GM18517 (cell line): ENCODE measurements around the gene RPS19BP1.

Experiments
- ATAC-seq: cut with Tn5 transposase; IDR thresholded peaks from one replicate; pipeline ENCODE4 v1.9.1; 2021; ENCODE audit warnings: mild to moderate bottlenecking, moderate library complexity; ENCODE audit not compliant: unreplicated experiment

RPS19BP1 gene

DNA sequence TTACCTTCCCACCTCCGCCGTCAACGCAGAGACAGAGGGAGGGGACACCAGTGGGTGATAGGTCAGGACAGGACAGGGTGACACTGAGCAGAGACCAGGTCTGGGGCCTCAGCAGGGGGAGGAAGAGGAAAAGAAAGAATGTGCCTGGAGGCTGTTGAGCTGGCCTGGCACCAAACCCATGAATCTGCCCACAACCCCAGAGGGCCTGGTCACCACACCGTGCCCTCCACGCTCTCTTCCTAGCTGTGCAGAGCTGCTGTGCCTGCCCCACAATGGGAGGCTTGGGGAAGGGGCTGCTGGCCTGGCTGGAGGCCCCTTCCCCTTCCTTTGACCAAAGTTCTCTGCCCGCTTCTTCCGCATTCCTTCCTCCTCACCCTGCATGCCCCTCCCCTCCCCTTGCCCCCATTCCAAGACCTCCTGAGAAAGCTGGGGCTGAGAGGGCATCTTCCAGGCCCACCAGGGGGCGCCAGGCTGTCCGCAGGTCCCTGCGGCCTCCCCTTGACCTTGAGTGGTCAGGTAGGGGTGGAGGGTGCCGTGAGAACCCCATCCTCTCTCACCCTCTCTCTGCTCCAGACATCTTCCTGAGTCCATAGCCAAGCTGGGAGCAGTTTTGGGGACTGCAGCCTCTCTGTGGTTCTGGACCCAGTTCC, 27.0 kb upstream of the RPS19BP1 start:
- no peak for ATAC-seq

GRCh38 chr22:39558950-39559349, 26.4 kb upstream of the RPS19BP1 start:
- ATAC-seq = no peak

- ATAC-seq = no peak
Observed at GRCh38 chr22:39558254-39558727, 25.7 kb upstream of the RPS19BP1 start.

DNA sequence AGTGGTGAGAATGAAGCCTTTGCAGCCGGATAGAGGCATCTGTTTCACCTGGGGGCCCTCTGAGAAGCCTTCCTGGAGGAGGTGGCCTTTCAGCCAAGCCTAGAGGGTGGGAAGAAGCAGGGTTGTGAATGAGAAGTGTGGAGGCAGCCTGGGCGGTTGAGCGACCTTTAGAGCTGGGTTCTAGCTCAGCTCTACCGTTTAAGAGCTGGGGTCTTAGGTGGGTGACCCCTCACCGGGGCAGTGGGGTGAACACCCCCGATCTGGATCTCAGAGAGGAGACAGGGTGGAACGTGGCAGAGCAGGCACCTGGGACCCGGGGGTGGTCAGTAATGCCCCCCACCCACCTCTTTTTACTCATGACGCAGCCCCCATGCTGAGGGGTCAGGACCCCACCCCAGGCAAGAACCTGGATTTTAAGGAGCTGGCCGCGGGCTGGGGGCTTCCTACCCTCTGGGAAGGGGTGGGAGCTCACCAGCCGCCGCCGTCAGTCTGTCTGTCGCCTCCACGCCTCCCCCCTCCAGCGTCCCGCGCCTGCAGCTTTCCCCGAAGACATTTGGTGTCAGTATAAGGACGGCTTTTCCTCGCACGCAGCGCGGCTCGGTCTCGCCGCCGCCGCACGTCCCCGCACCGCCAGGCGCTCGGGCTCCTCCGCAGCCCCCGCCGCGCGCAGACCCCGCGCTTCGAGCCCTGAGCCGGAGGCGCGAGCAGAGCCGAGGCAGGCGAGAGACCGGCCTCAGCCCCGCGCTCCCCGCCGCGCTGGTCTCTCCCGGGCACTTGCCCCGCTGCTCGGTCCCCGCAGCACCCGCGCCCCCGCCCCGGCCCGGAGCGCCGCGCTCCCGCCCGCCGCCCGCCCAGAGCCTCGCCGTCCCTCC, 24.7 kb upstream of the RPS19BP1 start:
- no peak for ATAC-seq

DNA sequence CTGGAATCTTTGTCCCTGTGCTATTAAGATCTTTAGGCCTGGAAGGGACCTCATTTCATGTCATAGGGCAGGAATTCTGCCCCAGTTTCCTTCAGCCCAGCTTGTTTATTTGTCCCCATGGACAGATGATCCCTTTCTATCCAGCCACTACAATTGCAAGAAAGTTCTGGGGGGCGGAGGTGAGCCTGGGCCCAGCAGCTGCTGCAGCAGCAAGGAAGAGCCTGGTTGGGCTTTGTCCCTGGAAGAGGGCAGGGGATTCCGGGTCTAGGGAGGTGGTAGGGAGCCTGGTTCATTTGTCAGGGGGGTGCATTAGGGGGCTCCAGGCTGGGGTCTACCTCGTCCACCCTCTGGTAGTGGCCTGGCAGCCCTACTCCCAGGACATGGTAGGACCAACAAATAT, 21.6 kb upstream of the RPS19BP1 start:
- ATAC-seq = no peak

DNA sequence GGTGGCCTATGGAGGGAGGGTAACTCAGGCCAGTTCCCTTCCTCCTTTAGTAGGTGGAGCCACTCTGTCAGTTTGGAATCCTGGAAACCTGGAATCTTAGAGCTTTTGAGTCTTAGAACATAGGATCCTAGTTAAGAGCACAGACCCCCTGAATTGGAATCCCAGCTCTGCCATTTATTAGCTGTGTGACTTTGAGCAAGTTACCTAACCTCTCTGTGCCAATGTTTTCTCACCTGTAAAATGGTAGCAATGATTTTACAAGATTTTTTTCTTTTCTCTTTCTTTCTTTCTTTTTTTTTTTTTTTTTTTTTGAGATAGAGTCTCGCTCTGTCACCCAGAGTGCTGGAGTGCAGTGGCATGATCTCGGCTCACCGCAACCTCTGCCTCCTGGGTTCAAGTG, 20.9 kb upstream of the RPS19BP1 start:
- no peak for ATAC-seq

DNA sequence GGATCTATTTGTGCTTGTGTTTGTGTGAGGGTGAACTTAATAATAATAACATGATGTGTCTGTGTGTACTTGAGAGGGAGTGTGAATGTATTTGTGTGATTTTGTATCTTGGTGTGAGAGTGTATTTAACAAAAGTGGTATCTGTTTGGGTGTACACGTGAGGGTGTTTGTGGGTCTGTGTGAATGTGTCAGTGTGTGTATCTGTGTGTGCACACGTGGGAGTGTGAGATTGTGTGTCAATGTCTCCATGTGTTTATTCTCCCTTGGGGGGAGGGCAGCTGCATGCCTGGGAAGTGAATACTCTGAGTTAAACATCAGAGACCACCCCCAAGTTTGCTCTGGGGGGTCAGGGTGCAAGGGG, 15.0 kb upstream of the RPS19BP1 start:
- no peak for ATAC-seq

DNA sequence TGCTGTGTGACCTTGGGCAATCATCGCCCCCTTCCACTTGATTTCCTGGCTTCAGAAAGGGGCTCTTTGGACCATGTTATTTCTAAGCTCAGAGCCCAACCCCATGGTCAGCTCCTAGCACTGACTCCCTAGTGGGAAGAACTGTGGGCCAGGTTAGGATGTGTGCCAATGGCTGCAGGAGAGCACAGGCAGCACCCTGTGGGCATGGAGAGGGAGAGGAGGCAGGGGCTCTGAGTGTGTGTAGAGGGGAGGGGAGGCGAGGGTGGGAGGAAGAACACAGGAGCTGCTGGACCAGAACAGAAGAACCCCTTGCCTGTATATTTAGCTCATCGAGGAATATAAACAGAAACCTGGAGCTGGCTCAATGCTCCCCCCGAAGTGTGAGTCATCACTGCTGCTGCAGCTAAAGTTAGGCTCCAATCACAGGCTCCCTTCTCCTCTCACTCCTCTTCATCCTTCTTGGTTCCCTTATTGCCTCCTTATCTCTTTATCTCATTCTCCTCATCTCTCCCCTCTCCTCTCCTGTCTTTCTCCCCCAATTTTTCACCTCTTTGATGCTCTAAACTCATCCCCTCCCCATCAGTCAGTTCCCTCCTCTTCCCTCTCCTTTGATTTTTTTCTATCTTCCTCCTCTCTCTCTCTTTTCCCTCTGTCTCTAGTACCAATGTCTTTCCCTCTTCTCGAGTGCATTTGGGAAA, 14.5 kb upstream of the RPS19BP1 start:
- ATAC-seq = no peak

- ATAC-seq = no peak
Observed at GRCh38 chr22:39545386-39546365, 13.1 kb upstream of the RPS19BP1 start.

GRCh38 chr22:39543095-39543494, 10.5 kb upstream of the RPS19BP1 start:
- no peak for ATAC-seq

GRCh38 chr22:39537975-39538374, 5.4 kb upstream of the RPS19BP1 start:
- no peak for ATAC-seq

GRCh38 chr22:39536711-39537110, 4.2 kb upstream of the RPS19BP1 start:
- ATAC-seq = no peak

DNA sequence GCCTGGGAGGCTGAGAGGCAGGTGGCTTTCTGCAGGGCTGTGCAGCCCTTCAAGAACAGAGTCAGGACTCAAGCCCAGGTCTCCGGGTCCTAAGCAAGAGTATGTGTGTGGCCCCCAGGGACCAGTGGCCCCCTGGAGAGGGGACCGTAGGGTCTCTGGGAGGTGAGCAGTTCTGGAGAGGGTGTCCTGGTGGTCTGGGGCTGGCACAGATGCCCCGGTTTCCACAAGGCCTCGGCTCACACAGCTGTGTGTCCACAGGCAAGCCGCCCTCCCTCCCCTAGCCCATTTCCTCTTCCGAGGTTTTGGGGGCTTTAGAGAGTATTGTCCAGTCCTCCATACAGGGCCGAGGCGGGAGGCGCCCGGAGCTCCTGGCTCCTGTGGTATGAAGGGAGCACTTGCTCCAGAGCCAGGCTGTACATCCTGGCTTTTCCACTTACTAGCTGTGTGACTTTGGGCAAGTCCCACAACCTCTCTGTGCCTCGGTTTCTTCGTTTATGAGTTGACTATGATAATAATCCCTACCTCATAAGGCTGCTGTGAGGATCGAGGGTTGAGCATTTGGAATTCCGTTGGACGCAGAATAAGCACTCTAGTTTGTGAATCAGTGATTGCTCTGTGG, 3.4 kb upstream of the RPS19BP1 start:
- no peak for ATAC-seq

DNA sequence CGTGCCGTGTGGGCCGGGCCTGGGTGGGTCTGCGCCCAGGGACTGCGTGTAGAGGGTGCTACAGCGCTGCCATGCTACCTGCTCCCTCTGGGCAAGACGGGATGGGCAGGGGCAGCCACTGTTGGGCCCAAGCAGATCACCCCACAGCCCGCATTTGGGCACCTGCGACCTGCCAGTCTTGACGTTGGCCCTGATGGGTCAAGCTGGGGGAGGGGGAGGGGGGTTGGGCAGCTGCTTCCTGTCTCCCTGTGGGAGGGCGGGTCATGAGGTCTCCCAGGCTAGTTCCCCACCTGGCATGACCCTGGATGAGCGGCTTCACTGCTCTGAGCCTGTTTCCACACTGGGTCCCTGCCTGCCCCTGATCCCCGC, 2.8 kb upstream of the RPS19BP1 start:
- ATAC-seq = no peak

DNA sequence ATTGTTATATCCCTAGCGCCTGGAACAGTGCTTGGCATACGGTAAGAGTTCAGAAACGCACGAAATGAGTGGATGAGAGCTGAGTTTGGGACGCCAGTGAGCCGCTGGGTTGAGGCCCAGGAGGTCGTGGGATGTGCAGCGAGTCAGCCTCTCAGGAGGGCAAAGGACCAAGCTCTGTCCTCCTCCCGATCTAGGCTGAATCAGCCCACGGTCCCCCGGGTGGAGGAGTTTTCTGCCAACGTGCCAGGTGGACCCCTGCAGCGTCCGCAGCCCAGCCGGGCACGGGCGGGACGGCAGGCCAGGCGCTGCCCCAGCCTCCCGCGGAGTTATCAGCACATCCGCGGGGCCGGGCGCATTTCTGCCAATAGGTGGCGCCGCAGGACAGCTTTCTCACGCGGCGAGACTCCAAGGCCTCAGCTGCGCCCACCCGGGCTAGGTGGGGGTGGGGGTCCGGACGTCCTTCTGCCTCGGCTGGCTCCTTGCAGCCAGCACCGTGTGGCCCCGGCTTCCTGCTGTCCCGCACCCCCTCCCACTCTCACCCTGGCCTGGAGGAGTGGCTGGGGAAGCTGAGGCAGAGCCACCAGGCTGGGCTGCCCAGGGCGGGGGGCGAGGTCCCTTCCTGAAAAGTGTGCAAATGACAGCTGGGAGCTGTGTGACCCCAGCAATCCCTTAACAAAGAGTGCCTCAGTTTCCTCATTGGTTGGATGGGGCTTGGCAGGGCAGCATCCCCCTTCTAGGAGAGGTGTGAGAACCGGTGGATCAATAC, 2.2 kb upstream of the RPS19BP1 start:
- ATAC-seq = no peak

DNA sequence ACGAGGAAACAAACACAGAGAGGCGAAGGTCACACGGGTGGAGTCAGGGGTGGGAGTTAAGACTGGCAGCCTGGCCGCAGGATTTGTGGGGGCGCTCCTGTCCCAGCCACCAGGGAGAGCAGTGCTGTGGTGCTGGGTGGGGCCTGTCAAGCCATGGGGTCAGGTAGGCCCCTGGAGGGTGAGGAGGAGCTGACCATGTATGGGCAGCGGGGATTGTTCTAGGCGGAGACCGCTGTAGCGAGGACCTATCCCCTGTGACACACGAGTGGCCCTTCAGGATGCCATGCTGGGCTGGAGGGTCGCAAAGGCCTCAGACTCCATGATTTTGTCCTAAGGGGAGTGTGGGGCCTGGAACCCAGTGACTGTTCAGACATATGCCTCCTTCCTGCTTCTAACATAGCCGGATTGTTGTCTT, 1.6 kb upstream of the RPS19BP1 start:
- ATAC-seq = no peak

DNA sequence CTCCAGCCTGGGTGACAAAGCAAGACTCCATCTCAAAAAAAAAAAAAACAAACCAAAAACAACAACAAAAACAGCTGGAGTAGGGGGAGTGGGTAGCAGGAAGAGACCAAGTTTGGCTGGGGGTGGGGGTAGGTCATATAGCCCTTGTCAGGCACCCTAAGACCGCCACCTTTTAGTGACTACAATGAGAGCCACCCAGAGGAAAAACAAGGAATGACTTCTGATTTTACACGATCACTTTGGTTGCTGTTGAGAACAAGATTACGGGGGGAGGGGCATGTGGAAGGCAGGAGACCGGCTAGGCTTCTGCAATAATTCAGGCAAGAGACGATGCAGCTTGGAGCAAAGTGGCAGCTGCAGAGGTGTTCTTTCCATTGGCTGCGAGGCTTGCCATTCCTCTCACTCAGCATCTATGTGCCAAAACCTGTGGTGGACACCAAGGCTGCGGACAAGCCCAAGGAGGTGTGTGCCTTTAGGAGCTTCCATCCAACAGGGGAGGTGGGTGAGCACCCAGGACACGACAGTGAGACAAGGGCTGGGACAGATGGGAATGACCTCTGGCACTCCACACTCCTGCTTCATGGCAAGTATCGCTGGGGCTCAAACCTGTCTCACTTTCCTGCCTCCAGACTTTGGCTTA, 1.7 kb downstream of the RPS19BP1 start:
- no peak for ATAC-seq

DNA sequence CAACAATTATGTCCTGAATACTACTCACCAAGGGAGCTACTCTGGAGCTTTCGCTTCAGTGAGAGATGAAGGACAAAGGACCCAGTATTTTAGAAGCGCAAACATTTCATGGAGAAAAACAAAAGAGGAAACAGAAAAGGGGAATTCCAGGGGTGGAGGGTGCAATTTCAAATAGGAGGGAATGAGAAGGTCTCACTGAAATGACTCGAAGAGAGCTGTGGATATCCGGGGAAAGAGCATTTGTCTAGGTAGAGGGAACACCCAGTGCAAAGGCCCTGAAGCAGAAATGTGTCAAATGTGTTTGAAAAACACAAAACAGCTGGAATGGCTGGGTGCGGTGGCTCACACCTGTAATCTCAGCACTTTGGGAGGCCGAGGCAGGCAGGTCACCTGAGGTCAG, 2.4 kb downstream of the RPS19BP1 start:
- no peak for ATAC-seq

DNA sequence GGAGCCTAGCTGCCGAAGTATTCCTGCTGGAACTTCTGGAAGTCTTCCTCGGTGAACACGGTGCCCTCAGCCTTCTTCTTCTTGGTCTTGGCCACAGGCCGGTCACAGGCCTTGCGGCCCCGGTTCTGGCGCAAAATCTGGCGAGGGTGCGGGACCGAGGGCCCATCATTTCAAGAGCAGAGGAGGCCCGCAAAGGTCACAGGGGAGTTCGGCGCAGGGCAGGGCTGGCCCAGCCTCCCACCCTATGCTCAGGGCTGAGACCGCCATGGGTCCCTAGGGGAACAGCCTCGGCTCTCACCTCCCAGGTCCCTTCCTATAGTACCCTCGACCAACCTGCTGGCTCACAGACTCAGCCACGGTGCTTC, 3.1 kb downstream of the RPS19BP1 start:
- no peak for ATAC-seq
